Karpas-422 (cell line): ENCODE data around the gene TMEM231. TPM values are rescaled to one million over a fixed set of nuclear protein-coding genes. Genes with fewer than 3 reads are reported as not detected.
"Not testable (repeated sequence)": the region's sequence is repeated elsewhere in the genome, so short reads cannot be mapped to it uniquely, and the experiment has no call there.

Experiments
- DNase-seq: peaks from one replicate; pipeline ENCODE4 v3.0.0-alpha.2; 2015
- H2AFZ ChIP-seq: fragments of 200-600 bp; sonication (generic); 2 replicates; pipeline ENCODE4 v1.6.1; 2014; ENCODE audit warnings: antibody characterized with exemption, low read length, mixed read lengths
- H3K27ac ChIP-seq: fragments of 200-600 bp; sonication (generic); 2 replicates; pipeline ENCODE4 v1.5.1; 2014; ENCODE audit warnings: mild to moderate bottlenecking, low read length, moderate library complexity
- H3K27me3 ChIP-seq: fragments of 200-600 bp; sonication (generic); 2 replicates; pipeline ENCODE4 v1.6.1; 2014; ENCODE audit warnings: low read length, mixed read lengths
- H3K36me3 ChIP-seq: fragments of 200-600 bp; sonication (generic); 2 replicates; pipeline ENCODE4 v1.6.1; 2014; ENCODE audit warnings: low read length, mixed read lengths; ENCODE audit not compliant: insufficient read depth
- H3K4me1 ChIP-seq: fragments of 200-600 bp; sonication (generic); 2 replicates; pipeline ENCODE4 v1.6.1; 2014; ENCODE audit warnings: mild to moderate bottlenecking, low read length, mixed read lengths
- H3K4me2 ChIP-seq: fragments of 200-600 bp; sonication (generic); 2 replicates; pipeline ENCODE4 v1.6.1; 2014; ENCODE audit warnings: low read length, low read depth, mild to moderate bottlenecking; ENCODE audit not compliant: poor library complexity, severe bottlenecking
- H3K4me3 ChIP-seq: fragments of 200-600 bp; sonication (generic); 2 replicates; pipeline ENCODE4 v1.5.1; 2014; ENCODE audit warnings: mild to moderate bottlenecking, antibody characterized with exemption, low read length, mixed read lengths
- H3K79me2 ChIP-seq: fragments of 200-600 bp; sonication (generic); 2 replicates; pipeline ENCODE4 v1.6.1; 2014; ENCODE audit warnings: mild to moderate bottlenecking, low read length, mixed read lengths
- H3K9ac ChIP-seq: fragments of 200-600 bp; sonication (generic); 2 replicates; pipeline ENCODE4 v1.6.0; 2014; ENCODE audit warnings: low read length
- H3K9me2 ChIP-seq: fragments of 200-600 bp; sonication (generic), shearing (Covaris generic); replicated peaks from 2 replicates; pipeline ENCODE4 v1.6.0; 2014; ENCODE audit warnings: mild to moderate bottlenecking, low read length, moderate library complexity; ENCODE audit not compliant: insufficient read depth
- H3K9me3 ChIP-seq: fragments of 300-700, 200-600 bp; sonication (generic); 2 replicates; pipeline ENCODE4 v1.6.1; 2014; ENCODE audit warnings: low read length, mixed read lengths
- H4K20me1 ChIP-seq: fragments of 200-600 bp; sonication (generic); 2 replicates; pipeline ENCODE4 v1.6.1; 2014; ENCODE audit warnings: mild to moderate bottlenecking, antibody characterized with exemption, low read length, low read depth; ENCODE audit not compliant: insufficient read depth
- total RNA-seq: library from RNA; depleted of rRNA; stranded (reverse); fragments of >200 nt; shearing (Covaris generic); gene quantifications from 2 replicates; pipeline ENCODE4 v1.2.3, GENCODE V29; 2014; ENCODE audit warnings: low replicate concordance

The TMEM231 gene
- total RNA-seq, 1 experiment from 2014 or later = 31.2 TPM

DNA sequence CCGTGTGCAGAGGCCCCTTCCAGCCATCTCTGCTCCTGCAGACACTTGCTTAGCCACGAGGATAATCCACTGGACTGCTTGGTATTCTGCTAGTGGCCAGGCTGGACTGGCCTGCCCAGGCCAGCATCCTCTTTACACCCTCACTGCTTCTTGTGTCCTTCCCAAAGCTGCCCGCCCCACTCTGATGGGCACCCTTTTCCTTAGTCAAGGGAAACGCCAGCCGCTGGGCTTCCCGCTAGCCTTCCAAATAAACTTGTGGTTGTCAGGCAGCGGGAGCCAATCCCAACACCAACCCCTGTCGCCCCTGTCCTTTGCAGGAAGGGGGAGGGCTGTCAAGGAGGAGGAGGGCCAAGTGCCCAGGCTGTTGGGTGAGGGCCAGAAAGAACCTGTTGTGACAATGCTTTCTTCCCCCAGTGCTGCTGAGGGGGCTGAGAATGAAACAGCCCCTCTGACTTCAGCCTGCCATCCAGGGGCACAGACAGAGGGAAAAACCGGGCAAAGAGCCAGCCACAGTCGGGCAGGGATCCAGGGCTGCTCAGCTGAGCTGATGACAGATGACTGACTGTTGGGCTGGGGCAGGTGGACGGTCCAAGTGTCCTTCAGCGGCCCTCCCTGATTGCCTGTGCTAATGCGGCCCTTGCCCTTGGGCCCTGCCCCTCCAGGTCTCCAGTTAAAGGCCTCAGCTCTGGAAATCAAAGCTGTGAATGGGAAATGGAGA is 57.3 kb downstream of the TMEM231 start:
- not testable (repeated sequence) for H3K27me3 ChIP-seq, H3K9me2 ChIP-seq, H2AFZ ChIP-seq, H3K4me3 ChIP-seq, H3K27ac ChIP-seq, H3K4me2 ChIP-seq, H3K9ac ChIP-seq, H3K9me3 ChIP-seq, H3K4me1 ChIP-seq, DNase-seq, H3K36me3 ChIP-seq, H4K20me1 ChIP-seq, H3K79me2 ChIP-seq

DNA sequence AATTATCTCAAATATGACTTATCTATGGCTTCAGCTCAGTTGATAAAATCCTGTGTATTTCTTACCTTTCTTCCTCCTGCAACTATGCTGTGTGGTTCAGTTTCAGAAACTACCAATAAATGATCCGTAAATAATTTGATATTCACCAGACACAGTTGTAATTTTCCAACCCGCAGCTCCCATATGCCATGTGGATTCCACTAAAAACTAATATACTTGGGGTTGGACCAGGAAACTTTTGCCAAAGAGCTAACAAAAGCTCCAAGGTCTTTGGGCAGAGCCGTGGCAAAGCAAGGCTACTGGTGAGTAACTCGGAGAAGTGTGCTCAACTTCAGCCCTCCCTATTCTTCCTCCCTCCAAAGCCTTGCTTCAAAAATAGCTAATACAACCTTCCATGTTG is 58.5 kb downstream of the TMEM231 start:
- Histone ChIP-seq H3K4me2 (no peak overlapping the region), H3K4me3 (no peak overlapping the region), H4K20me1 (no peaks in the 10 kb centered on the region), H3K27ac (no peak overlapping the region), H2AFZ (no peak overlapping the region), H3K4me1 (no peaks in the 10 kb centered on the region), H3K9me2 (no peaks in the 10 kb centered on the region), H3K27me3 (no peaks in the 10 kb centered on the region), H3K79me2 (no peaks in the 10 kb centered on the region), H3K9ac (no peak overlapping the region), H3K9me3 (no peaks in the 10 kb centered on the region), H3K36me3 (no peaks in the 10 kb centered on the region)
- DNase-seq = no peak

DNA sequence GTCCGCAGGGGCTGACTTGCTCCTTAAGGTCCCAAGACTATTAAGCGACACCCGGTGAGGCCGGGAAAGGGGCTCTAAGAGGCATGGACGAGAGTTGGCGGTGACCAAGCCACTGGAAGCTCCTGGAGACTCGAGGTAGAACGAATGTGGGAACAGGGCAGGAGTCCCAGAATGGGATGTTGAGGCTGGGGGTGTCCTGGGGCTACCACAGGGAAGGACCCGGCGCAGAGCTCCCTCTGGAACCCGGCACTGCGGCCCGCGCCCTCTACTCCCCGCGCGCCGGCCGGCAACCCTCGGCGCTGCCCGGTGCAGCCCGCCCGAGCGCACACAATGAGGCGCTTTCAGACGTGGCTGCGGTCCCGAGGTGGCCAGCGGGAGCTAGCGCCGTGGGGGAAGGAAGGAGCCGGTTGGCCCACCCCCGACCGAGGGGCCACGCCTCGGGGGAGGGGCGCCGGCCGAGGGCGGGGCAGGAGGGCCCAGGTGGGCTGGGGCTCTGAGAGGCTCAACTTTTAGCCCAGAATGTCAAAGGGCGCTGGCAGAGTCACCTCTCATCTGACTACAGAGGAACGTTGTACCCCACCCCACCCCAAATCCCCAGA is 60.9 kb downstream of the TMEM231 start, which contains the start of gene CHST6:
Gene CHST6, minus strand, starts transcription at position 366 of the 599 bp plus-strand sequence. CDS start 15,613 bp downstream, outside the sequence.
- Histone ChIP-seq H3K36me3 (no peaks in the 10 kb centered on the region), H3K4me2 (no peak within 1 kb of the TSS), H3K4me1 (no peaks in the 10 kb centered on the region), H3K4me3 (no peak within 1 kb of the TSS), H3K9ac (no peak within 1 kb of the TSS), H2AFZ (no peak within 1 kb of the TSS), H4K20me1 (no peaks in the 10 kb centered on the region), H3K9me3 (no peaks in the 10 kb centered on the region), H3K9me2 (no peaks in the 10 kb centered on the region), H3K79me2 (no peaks in the 10 kb centered on the region), H3K27me3 (no peaks in the 10 kb centered on the region), H3K27ac (no peak within 1 kb of the TSS)
- no peak for DNase-seq

DNA sequence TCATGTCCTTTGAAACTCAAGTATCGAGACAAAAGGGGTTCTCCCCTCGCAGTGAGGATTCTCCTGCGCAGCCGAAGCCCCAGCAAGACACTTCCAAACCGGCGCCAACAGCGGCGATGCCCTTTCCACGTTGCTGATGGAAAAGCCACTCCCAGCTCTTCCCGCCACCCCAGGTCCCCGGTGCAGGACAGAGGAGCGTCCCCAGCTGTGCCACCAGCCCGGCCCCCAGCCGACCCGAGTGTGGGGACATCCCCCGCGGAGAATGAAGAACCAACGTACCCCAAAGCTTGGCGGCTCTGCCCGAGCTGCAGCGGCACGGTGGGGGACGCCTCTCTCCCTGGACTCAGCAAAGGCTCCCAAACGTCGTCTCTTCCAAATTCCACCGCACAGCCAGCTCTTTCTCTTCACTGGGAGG is 61.4 kb downstream of the TMEM231 start:
- no peak for DNase-seq
- H3K27me3 ChIP-seq = no peaks in the 10 kb centered on the region
- no peaks in the 10 kb centered on the region for H3K36me3 ChIP-seq
- no peaks in the 10 kb centered on the region for H4K20me1 ChIP-seq
- H3K4me1 ChIP-seq = no peaks in the 10 kb centered on the region
- H3K4me2 ChIP-seq = no peak overlapping the region
- no peak overlapping the region for H3K9ac ChIP-seq
- H3K9me3 ChIP-seq = no peaks in the 10 kb centered on the region
- no peaks in the 10 kb centered on the region for H3K79me2 ChIP-seq
- no peak overlapping the region for H3K27ac ChIP-seq
- no peak overlapping the region for H3K4me3 ChIP-seq
- no peak overlapping the region for H2AFZ ChIP-seq
- no peaks in the 10 kb centered on the region for H3K9me2 ChIP-seq

DNA sequence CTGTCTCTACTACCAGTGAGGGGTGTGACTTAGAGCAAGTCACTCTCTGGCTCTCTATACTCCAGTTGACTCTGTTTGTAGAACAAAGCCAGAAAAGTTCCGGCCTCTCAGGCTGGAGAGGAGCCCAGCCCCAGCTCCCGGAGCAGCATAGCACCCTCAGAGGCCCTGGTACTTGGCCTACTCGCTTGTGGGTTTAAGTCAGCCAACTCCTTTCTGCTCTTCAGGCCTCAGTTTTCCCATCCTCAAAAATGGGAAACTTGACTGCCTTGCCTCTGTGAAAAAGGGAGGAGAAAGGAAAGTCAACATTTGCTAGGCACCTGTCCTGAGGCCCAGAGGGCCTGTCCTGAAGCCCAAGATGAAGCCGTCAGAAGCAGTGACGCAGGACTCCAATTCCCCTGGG is 61.9 kb downstream of the TMEM231 start:
- Histone ChIP-seq H3K4me2 (no peak overlapping the region), H3K9me3 (no peaks in the 10 kb centered on the region), H4K20me1 (no peaks in the 10 kb centered on the region), H3K9ac (no peak overlapping the region), H3K36me3 (no peaks in the 10 kb centered on the region), H3K27me3 (no peaks in the 10 kb centered on the region), H3K4me1 (no peaks in the 10 kb centered on the region), H3K79me2 (no peaks in the 10 kb centered on the region), H3K4me3 (no peak overlapping the region), H3K9me2 (no peaks in the 10 kb centered on the region), H3K27ac (no peak overlapping the region), H2AFZ (no peak overlapping the region)
- DNase-seq = no peak

DNA sequence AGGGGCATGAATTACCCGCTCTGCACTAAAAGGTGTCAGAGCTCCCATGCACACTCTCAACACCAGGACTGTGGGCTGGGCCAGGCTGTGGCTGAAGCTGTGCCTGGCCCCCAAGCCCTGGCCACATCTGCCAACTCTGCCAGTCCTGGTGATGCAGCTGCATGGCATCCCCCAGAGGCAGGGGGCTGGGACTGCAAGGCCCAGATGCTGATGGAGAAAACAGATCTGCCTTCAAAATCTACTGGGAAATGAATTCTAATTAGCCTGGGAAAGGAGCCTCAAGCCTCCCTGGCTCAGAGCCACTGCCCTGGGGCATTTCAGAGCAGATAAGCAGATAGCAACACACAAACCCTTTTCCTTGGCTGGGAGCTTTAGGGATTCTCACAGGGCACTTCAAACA is 64.2 kb downstream of the TMEM231 start:
- H3K27ac ChIP-seq = no peak overlapping the region
- H3K4me1 ChIP-seq = no peaks in the 10 kb centered on the region
- no peak overlapping the region for H3K9ac ChIP-seq
- H3K36me3 ChIP-seq = no peaks in the 10 kb centered on the region
- no peak overlapping the region for H3K4me2 ChIP-seq
- H2AFZ ChIP-seq = no peak overlapping the region
- H3K9me3 ChIP-seq = no peaks in the 10 kb centered on the region
- H3K4me3 ChIP-seq = no peak overlapping the region
- H3K27me3 ChIP-seq = no peaks in the 10 kb centered on the region
- H4K20me1 ChIP-seq = no peaks in the 10 kb centered on the region
- no peaks in the 10 kb centered on the region for H3K79me2 ChIP-seq
- no peaks in the 10 kb centered on the region for H3K9me2 ChIP-seq
- peak; percentile 50 for DNase-seq

DNA sequence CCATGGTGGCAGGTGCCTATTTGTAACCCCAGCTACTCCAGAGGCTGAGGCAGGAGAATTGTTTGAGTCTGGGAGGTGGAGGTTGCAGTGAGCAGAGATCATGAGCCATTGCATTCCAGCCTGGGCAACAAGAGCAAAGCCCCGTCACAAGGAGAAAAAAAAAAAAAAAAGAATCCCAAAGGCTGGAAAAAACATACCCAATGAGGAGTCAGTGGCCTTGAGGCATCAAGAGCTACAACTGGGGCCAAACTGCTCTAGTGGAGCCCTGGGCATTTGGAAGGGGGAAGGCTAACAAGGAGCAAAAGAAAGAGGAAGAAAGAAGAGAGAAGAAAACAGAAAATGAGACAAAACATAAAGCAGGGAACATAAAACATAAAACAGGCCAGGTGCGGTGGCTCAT is 67.7 kb downstream of the TMEM231 start:
- Histone ChIP-seq H3K4me2 (no peak overlapping the region), H3K9ac (no peak overlapping the region), H3K27me3 (no peaks in the 10 kb centered on the region), H3K79me2 (no peaks in the 10 kb centered on the region), H3K9me2 (no peaks in the 10 kb centered on the region), H3K36me3 (no peaks in the 10 kb centered on the region), H3K9me3 (no peaks in the 10 kb centered on the region), H3K4me3 (no peak overlapping the region), H2AFZ (no peak overlapping the region), H4K20me1 (no peaks in the 10 kb centered on the region), H3K4me1 (no peaks in the 10 kb centered on the region), H3K27ac (no peak overlapping the region)
- no peak for DNase-seq
